GM19043 (cell line): ENCODE measurements around the gene IFNA21.
"Not testable (repeated sequence)": the region's sequence is repeated elsewhere in the genome, so short reads cannot be mapped to it uniquely, and the experiment has no call there.

ENCODE experiments used
- ATAC-seq: cut with Tn5 transposase; IDR thresholded peaks from one replicate; pipeline ENCODE4 v1.9.1; 2021; ENCODE audit warnings: low read depth; ENCODE audit not compliant: unreplicated experiment

The IFNA21 gene

DNA sequence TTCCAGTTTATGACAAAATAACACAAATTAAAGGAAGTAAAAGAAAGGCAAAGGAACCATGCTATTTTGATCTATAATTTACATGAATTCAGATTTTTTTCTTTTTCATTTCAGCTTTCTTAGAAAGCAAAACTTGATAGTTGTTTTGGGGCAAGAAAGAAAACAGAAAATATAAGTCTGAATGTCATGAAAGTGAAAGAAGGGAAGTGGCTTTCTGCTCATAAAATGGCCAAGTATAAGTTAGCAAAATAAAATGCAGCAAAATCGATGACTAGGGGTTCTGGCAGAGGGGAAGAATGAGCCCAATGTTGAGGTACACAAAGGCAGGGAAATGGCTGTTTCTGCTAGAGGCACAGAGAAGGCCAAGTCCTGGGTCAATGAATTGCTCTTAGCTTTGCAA is 21.9 kb downstream of the IFNA21 start:
- ATAC-seq: peak; percentile 69

DNA sequence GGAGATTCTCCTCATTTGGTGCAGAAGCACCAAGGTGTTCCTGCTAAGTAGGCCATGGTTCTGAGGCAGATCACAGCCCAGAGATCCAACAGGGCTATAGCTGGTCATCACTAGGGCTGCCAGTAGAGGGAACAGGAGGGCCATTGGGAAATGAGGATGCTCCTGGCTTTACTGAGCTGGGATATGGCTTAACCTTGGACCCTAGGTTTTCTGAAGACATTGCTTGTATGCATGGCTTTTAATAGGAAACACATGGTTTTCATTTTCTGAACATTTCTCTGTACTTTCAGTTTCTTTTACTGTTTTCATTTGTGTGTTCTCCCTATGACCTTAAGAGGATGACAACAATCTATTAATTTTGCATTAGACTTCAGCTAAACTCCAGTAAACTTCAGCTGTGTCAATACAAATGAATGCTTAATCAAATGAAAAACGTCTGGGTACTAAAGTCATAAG is 25.0 kb downstream of the IFNA21 start, which contains the start of gene IFNW1:
Gene IFNW1, minus strand, starts transcription at position 406 of the 456 bp plus-strand sequence. Its CDS starts 262 bp downstream, at position 144.
- peak; percentile 64 for ATAC-seq

- no peak for ATAC-seq
Measured at GRCh38 chr9:21137020-21137419, 29.4 kb downstream of the IFNA21 start.

DNA sequence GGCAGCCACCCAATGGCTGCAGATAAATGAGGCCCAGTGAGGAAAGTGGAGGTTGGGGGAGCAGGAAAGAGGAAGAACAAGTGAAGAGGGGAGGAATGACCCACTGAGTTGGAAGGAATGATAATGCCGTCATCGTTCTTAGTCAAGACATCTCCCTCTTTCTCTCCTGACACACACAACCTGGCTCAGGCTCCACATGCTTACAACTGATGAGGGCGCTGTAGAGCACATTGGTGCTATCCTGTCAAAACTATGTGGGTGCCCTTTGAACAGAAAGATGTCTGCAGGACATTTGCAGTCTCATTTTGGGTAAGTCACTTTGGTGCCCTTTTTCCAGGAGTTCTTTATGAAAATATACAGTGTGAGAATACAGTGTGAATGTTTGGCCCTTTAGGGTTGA is 30.7 kb downstream of the IFNA21 start:
- no peak for ATAC-seq

DNA sequence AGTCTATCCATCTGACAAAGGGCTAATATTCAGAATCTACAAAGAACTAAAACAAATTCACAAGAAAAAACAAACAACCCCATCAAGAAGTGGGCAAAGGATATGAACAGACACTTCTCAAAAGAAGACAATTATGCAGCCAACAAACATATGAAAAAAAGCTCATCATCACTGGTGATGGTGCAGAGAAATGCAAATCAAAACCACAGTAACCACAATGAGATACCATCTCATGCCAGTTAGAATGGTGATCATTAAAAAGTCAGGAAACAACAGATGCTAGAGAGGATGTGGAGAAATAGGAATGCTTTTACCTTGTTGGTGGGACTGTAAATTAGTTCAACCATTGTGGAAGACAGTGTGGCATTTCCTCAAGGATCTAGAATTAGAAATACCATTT is 38.3 kb downstream of the IFNA21 start:
- not testable (repeated sequence) for ATAC-seq

DNA sequence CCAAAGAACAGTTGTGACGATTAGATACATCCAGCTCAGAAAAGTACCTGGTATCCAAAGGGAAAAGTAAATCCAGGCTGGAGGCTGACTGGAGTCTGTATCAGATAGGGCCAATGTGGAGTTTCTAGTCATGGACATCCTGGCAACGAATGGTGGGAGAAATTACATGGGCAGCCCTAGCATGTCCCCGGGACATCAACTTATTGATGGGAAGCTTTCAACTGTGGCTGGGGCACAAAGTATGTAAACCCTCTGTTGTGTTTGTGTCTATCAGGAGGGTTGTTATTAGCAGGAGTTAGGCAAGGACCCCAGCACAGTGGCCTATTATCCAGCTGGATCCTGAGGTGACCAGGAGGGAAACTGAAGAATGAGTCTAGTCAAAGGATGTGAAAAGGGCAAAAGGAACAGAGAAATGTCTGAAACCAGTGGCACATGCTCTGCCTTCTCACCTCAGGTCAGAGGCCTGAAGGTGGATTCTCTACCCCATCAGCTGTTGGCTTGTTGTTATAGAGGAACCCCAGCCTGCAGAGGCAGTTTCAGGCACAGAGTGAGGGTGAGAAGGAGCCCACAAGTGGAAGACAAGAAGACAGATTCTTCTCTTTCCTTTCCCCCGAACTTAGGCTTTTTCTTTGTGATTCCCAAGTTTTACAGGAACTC is 44.7 kb downstream of the IFNA21 start:
- peak; percentile 51 for ATAC-seq

GRCh38 chr9:21121079-21121478 is 45.4 kb downstream of the IFNA21 start:
- ATAC-seq: peak; percentile 71

GRCh38 chr9:21119093-21119770 is 47.2 kb downstream of the IFNA21 start:
- ATAC-seq: no peak
